Bone marrow (tissue), 2 donors: ENCODE results near the gene TRAM1L1.

Experiments
- DNase-seq, 2 donors: peaks; one replicate each; lab custom pipeline; 2025; lab: John Stamatoyannopoulos, UW

TRAM1L1 gene

DNA sequence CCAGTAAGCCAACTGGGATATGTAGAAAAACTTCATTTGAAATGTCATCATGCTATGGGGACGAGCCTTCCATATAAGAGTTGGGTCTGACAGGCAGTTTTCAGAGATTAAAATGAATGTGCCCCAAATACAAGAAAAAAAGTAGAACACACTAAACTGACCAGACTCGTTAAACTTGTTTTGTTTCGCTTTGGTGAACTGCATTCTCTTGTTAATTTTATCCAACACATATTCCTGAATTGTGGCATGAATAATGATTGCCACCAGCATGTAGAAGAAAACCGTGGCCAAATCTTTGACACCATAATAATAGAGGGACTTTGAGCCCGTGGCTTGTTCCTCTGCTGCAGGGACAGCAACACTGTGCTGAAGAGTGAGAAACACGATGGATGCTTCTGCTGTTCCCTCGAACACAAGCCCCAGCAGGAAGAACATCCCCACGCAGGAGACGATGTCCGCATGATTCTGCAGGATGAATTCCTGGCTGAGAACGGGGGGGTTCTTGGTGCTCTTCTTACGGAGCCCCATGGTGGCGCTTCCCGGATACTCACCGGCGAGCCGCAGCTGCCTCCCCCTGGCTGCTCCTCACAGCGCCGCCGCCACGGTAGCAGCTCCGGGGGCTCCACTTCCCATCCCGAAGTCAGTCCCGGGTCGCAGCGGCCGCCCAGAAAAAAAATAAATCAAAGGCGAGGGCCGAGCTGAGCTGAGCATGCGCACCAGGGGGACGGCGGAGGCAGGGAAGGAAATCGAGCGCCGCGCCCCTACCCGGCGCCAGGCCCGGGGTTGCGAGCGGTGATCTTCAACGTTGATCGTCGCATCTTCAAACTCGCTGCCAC is at the start of gene TRAM1L1:
TSS of gene TRAM1L1 (minus strand) at position 711 of the 836 bp plus-strand sequence. CDS start at position 528, 183 bp downstream.
- DNase-seq: no peak

DNA sequence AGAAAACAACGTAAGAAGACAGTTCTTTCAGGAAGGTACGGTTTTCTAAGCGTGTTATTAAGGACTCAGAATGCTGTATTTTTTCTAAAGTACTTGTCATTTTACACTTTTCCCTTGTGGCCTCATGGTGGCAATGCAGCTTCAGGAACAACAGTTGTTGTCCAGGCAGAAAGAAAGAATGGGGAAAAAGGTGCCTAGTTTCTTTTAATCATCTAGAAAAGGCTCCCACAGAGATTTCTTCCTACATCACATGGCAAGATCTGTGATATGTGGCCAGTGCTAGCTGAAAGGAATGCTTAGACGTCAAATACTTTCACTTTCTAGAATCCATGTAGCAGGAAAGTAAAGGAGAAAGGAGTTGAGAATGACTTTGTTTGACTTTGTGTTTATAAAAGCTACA is 49.0 kb upstream of the TRAM1L1 start:
- DNase-seq: no peak

- no peak for DNase-seq
Observed at GRCh38 chr4:117096886-117097285, 11.5 kb upstream of the TRAM1L1 start.

DNA sequence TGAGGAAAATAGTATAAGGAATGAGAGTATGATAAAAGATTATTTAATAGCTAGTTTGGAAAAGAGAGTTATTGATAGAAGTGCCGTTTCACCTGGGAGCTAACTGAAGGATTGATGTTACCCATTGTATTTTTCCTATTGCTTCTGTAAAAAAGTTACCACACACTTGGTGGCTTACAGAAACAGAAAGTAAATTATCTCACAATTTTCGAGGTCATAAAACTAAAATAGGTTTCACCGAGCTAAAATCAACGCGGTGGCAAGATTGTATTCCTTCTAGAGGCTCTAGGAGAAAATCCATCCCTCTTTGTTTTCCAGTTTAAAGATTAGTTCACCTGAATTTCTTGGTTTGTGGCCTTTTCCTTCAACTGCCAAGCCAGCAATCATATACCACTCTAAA is 11.1 kb upstream of the TRAM1L1 start:
- no peak for DNase-seq

DNA sequence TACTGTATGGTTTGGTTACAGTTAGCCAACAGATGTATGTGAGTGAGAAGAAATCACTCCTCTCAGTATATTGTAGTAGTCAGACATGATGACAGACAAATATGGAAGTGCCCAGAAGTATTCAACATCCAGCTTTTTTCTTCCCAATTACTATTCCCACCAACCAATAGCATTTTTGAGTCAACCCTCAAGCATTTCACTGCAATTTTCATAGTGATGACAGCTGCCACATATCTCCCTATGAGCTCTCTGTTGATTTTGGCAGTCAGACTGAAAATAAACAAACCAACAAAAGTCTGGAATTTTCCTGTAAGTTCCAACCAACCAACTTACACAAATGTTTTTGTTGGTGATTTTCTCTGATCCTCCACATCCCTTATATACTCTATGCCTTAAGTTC is 8.2 kb upstream of the TRAM1L1 start:
- no peak for DNase-seq

DNA sequence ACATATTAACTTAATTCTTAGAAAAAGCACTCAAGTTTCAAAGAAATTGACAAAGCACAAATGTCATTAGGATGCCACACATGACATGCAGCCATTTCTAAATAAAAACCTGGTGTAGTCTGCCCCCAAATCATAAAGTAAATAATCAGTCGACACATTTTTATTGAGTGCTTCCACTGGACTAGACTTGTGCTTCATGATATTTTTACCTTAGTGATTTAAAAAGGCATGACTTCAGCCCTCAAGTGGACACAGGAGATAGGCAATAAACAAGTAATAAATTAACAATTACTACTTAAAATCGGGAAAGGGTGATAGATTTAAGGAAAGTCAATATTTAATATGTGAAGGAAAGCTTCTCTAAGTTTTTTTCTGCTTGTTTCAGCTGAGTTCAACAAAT is 7.6 kb downstream of the TRAM1L1 start:
- DNase-seq: no peak

- DNase-seq: no peak
Observed at GRCh38 chr4:117068120-117068519, 17.3 kb downstream of the TRAM1L1 start.

GRCh38 chr4:117063961-117064696 is 21.2 kb downstream of the TRAM1L1 start:
- no peak for DNase-seq

- DNase-seq: no peak
Observed at GRCh38 chr4:117042962-117043361, 42.4 kb downstream of the TRAM1L1 start.
